ENCODE data around the gene PPP1R16B.

DNA sequence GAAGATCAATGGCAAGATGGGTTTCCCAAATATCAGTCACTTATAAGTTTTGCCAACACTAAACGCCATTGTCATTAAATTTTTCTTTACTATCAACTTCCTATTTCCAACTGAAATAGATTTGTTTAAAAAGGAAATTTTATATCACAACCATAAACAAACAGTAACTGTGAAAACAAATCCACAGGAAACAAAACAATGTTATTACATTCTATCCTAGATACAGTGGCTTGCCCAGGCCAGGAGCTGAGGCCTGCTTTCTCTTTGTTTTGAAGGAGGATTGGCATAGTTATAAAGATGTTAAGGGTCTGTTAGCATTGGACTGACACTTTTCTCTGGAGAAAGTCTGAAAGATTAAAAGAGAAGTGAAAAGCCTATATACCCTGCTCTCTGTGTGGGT, 24.9 kb downstream of the PPP1R16B start:
- no peak for TF ChIP-seq POLR2AphosphoS5 (IDR thresholded peaks at IDR 0.05)
- TF ChIP-seq CTCF (IDR thresholded peaks at IDR 0.05) = no peak
- TF ChIP-seq POLR2A (IDR thresholded peaks at IDR 0.05) = no peak

Data from upper lobe of left lung (tissue), 4 donors.